Osteocyte (in vitro differentiated cells): ENCODE results near the gene PTOV1. TPM values are rescaled to one million over a fixed set of nuclear protein-coding genes. Genes with fewer than 3 reads are reported as not detected.

Source experiments
- DNase-seq: peaks from one replicate; pipeline ENCODE4 v3.0.0; 2021; ENCODE audit warnings: mixed read lengths; ENCODE audit not compliant: unreplicated experiment; ENCODE audit errors: extremely low spot score
- H3K27ac Mint-ChIP-seq: one replicate; pipeline ENCODE4 v1.8.0; 2021; ENCODE audit warnings: mild to moderate bottlenecking, mixed read lengths; ENCODE audit not compliant: unreplicated experiment
- H3K27me3 Mint-ChIP-seq: one replicate; pipeline ENCODE4 v1.8.0; 2021; ENCODE audit warnings: mixed read lengths; ENCODE audit not compliant: unreplicated experiment
- H3K36me3 Mint-ChIP-seq: one replicate; pipeline ENCODE4 v1.8.0; 2021; ENCODE audit warnings: mixed read lengths; ENCODE audit not compliant: unreplicated experiment
- H3K4me1 Mint-ChIP-seq: one replicate; pipeline ENCODE4 v1.8.0; 2021; ENCODE audit warnings: mixed read lengths; ENCODE audit not compliant: unreplicated experiment
- H3K4me3 Mint-ChIP-seq: one replicate; pipeline ENCODE4 v1.8.0; 2021; ENCODE audit warnings: mild to moderate bottlenecking, moderate library complexity, mixed read lengths; ENCODE audit not compliant: unreplicated experiment
- H3K9me3 Mint-ChIP-seq: one replicate; pipeline ENCODE4 v1.8.0; 2021; ENCODE audit warnings: mixed read lengths; ENCODE audit not compliant: unreplicated experiment
- CTCF ChIP-seq: fragments of 200-600 bp; sonication (generic); IDR thresholded peaks from 2 replicates; pipeline ENCODE4 v1.5.0; 2021; ENCODE audit warnings: antibody characterized with exemption, mild to moderate bottlenecking, moderate library complexity
- total RNA-seq: library from RNA; stranded (reverse); gene quantifications from 2 replicates; pipeline ENCODE4 v1.2.1, GENCODE V29; 2021

PTOV1 gene
- total RNA-seq, 1 donor from 2014 or later = 295 TPM

- peaks cover 27% of the 10 kb centered on the region for H3K36me3 Mint-ChIP-seq
- H3K9me3 Mint-ChIP-seq = no peaks in the 10 kb centered on the region
- H3K4me3 Mint-ChIP-seq = no peak overlapping the region
- no peak for DNase-seq
- no peak overlapping the region for H3K27ac Mint-ChIP-seq
- no peaks in the 10 kb centered on the region for H3K4me1 Mint-ChIP-seq
- H3K27me3 Mint-ChIP-seq = no peaks in the 10 kb centered on the region
- TF ChIP-seq CTCF = no peak
These were observed 18.4 kb upstream of the PTOV1 start for GRCh38 chr19:49832556-49832955.

- Mint-ChIP-seq H3K4me1 (no peaks in the 10 kb centered on the region), H3K4me3 (no peak overlapping the region), H3K27ac (no peak overlapping the region), H3K27me3 (no peaks in the 10 kb centered on the region), H3K36me3 (peaks cover 33% of the 10 kb centered on the region), H3K9me3 (no peaks in the 10 kb centered on the region)
- no peak for TF ChIP-seq CTCF
- no peak for DNase-seq
These were observed 17.4 kb upstream of the PTOV1 start for GRCh38 chr19:49833599-49833998.

- no peak for TF ChIP-seq CTCF
- Mint-ChIP-seq H3K27ac (no peak overlapping the region), H3K9me3 (no peaks in the 10 kb centered on the region), H3K4me1 (no peaks in the 10 kb centered on the region), H3K4me3 (no peak overlapping the region), H3K27me3 (no peaks in the 10 kb centered on the region), H3K36me3 (peaks cover 49% of the 10 kb centered on the region)
- DNase-seq = no peak
These were observed 15.4 kb upstream of the PTOV1 start for GRCh38 chr19:49835562-49835961.

GRCh38 chr19:49836176-49837008, 14.6 kb upstream of the PTOV1 start:
- H3K27ac Mint-ChIP-seq = no peak overlapping the region

GRCh38 chr19:49837009-49837310, 14.0 kb upstream of the PTOV1 start:
- Mint-ChIP-seq H3K36me3 (peaks cover 51% of the 10 kb centered on the region), H3K27me3 (no peaks in the 10 kb centered on the region), H3K4me1 (no peaks in the 10 kb centered on the region), H3K9me3 (no peaks in the 10 kb centered on the region), H3K4me3 (no peak overlapping the region), H3K27ac (no peak overlapping the region)
- no peak for DNase-seq
- no peak for TF ChIP-seq CTCF

More at GRCh38 chr19:49836176-49837008, 14.6 kb upstream of the PTOV1 start:
- peaks cover 51% of the 10 kb centered on the region for H3K36me3 Mint-ChIP-seq
- DNase-seq = no peak
- no peaks in the 10 kb centered on the region for H3K4me1 Mint-ChIP-seq
- H3K9me3 Mint-ChIP-seq = no peaks in the 10 kb centered on the region
- no peak overlapping the region for H3K4me3 Mint-ChIP-seq
- no peaks in the 10 kb centered on the region for H3K27me3 Mint-ChIP-seq
- no peak for TF ChIP-seq CTCF
